Thyroid gland (tissue), 4 donors: ENCODE results near the gene SCGN. TPM values are rescaled to one million over a fixed set of nuclear protein-coding genes. Genes with fewer than 3 reads are reported as not detected.

Experiments
- DNase-seq, 2 donors: peaks; one replicate each; pipeline ENCODE4 v3.0.0-alpha.2; 2019
- H3K27ac ChIP-seq, 3 donors: fragments of 200-600 bp; sonication (generic); 1 replicate in 2 of 3; 2 replicates in 1 of 3; pipeline ENCODE4 v1.5.1; 2016 to 2019; ENCODE audit warnings: mild to moderate bottlenecking in 1 of 3, moderate library complexity in 1 of 3
- H3K27me3 ChIP-seq: fragments of 200-600 bp; sonication (generic); one replicate; pipeline ENCODE4 v1.5.1; 2019
- H3K36me3 ChIP-seq, 2 donors: fragments of 200-600 bp; sonication (generic); one replicate each; pipeline ENCODE4 v1.5.1; 2016 to 2019
- H3K4me1 ChIP-seq, 2 donors: fragments of 200-600 bp; sonication (generic); one replicate each; pipeline ENCODE4 v1.5.1; 2017 to 2019
- H3K4me3 ChIP-seq, 3 donors: fragments of 200-600 bp; sonication (generic); replicated peaks in 1 of 3; 1 replicate in 2 of 3; 2 replicates in 1 of 3; pipeline ENCODE4 v1.5.1; 2016; ENCODE audit warnings: mild to moderate bottlenecking in 1 of 3
- H3K9me3 ChIP-seq: fragments of 200-600 bp; sonication (generic); one replicate; pipeline ENCODE4 v1.5.1; 2017
- POLR2A ChIP-seq, 2 donors: fragments of 450-650 bp; IDR thresholded peaks; one replicate each; pipeline ENCODE4 v1.6.1; 2017; ENCODE audit warnings: antibody characterized with exemption in 2 of 2, mild to moderate bottlenecking in 2 of 2, moderate library complexity in 1 of 2
- WGBS, 2 donors: methylation state at CpG; one replicate each; pipeline ENCODE4 v1.1.5; 2017; 5-methylcytosine and 5-hydroxymethylcytosine counted together
- intact Hi-C: fragments of 100-400 bp; cut with DNase I; formaldehyde crosslinking; loops from one replicate; pipeline ENCODE4 v1.15.1; 2023
- total RNA-seq, 4 donors: library from RNA; depleted of rRNA; stranded (reverse); fragments of >200 nt; gene quantifications; one replicate each; pipeline ENCODE4 v1.2.3, GENCODE V29; 2016
- TF ChIP-seq, protein P1 (sequence below), 6 experiments: fragments of 200-600 bp in 3 of 6; fragments of 450-650 bp in 3 of 6; sonication (generic) in 3 of 6; IDR thresholded peaks; one replicate each; pipeline ENCODE4 v1.5.1; 2016 to 2019; ENCODE audit warnings: antibody characterized with exemption in 6 of 6, mild to moderate bottlenecking in 2 of 6, inconsistent platforms in 1 of 6, moderate library complexity in 1 of 6

SCGN gene
- total RNA-seq, 4 donors from 2014 or later: 1.2 to 6.2 TPM; not detected in 2

DNA sequence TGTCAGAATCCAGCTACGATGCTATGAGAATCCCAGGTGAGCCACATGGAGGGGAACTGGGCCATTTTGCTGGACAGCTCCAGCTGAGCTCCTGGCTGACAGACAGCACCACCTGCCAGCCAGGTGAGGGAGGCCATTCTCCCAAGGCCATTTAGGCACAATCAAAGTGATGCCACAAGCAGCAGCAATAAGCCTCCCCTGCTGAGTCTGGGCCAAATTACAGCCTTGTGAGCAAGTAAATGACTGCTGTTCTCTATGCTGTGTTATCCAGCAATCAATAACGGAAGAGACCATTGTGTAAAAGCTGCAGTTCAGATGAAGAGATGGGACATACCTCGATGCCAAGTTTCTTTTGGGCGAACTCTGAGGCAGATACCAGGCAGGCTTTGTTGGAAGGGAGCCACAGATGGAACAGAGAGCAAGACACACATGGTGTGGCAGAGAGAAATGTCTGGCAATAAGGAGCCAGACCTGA, 14.0 kb upstream of the SCGN start:
- H3K27ac ChIP-seq: no peak overlapping the region
- intact Hi-C loops: no loop called here
- no peaks in the 10 kb centered on the region for H3K27me3 ChIP-seq
- DNase-seq: no peak
- no peaks in the 10 kb centered on the region for H3K9me3 ChIP-seq
- H3K4me3 ChIP-seq: no peak overlapping the region
- no peaks in the 10 kb centered on the region for H3K4me1 ChIP-seq
- TF ChIP-seq, protein P1, sequence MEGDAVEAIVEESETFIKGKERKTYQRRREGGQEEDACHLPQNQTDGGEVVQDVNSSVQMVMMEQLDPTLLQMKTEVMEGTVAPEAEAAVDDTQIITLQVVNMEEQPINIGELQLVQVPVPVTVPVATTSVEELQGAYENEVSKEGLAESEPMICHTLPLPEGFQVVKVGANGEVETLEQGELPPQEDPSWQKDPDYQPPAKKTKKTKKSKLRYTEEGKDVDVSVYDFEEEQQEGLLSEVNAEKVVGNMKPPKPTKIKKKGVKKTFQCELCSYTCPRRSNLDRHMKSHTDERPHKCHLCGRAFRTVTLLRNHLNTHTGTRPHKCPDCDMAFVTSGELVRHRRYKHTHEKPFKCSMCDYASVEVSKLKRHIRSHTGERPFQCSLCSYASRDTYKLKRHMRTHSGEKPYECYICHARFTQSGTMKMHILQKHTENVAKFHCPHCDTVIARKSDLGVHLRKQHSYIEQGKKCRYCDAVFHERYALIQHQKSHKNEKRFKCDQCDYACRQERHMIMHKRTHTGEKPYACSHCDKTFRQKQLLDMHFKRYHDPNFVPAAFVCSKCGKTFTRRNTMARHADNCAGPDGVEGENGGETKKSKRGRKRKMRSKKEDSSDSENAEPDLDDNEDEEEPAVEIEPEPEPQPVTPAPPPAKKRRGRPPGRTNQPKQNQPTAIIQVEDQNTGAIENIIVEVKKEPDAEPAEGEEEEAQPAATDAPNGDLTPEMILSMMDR (IDR thresholded peaks at IDR 0.05): no peak
- no peak for TF ChIP-seq POLR2A (IDR thresholded peaks at IDR 0.05)
- no peaks in the 10 kb centered on the region for H3K36me3 ChIP-seq
- 51 to 63% methylated on average over 4 of the region's 4 CpGs for WGBS, 2 donors

DNA sequence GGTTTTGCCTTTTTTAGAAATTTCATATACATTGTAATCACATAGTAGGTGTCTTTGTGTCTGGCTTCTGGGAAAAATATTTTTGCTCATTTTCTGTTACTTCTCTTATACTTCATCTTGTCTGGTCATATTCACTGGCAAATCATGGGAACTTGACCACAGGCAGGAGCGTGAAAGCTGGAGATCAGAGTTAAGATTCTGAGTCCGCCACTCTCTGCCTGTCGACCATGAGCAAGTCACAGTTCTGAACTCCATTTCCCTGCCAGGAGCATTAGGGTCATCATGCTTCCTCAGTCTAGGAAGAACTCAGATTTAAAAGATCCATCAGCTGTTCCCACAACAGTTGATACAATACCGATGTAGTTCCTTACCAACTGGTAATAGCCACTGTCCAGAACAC, 12.4 kb upstream of the SCGN start:
- 78 to 83% methylated on average over 4 of the region's 4 CpGs for WGBS, 2 donors
- Histone ChIP-seq H3K36me3 (no peaks in the 10 kb centered on the region), H3K4me1 (no peaks in the 10 kb centered on the region), H3K9me3 (no peaks in the 10 kb centered on the region), H3K4me3 (no peak overlapping the region), H3K27ac (no peak overlapping the region), H3K27me3 (no peaks in the 10 kb centered on the region)
- DNase-seq: no peak
- intact Hi-C loops: no loop called here
- TF ChIP-seq, protein P1 (IDR thresholded peaks at IDR 0.05): no peak
- TF ChIP-seq POLR2A (IDR thresholded peaks at IDR 0.05): no peak

DNA sequence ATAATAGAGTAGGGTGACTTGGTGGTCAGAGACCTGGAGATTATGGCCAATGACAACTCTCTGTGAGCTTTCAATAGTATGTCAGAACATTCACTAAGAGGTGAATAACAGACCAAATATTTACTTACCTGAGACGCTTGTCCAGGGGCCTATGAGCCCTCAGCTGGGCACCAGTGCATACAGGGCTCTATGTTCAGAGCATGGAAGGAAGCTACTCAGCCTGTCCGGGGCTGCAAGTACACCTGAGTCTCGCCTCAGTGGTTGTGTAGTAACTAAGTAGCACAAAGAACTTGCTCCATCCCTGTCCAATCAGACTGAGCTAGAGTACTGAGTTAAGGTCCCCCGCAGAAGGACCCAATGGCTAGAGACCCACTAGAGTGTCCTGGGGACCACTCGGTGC, 11.6 kb upstream of the SCGN start:
- WGBS, 2 donors: 35 to 41% methylated on average over 5 of the region's 5 CpGs
- H3K4me3 ChIP-seq: no peak overlapping the region

DNA sequence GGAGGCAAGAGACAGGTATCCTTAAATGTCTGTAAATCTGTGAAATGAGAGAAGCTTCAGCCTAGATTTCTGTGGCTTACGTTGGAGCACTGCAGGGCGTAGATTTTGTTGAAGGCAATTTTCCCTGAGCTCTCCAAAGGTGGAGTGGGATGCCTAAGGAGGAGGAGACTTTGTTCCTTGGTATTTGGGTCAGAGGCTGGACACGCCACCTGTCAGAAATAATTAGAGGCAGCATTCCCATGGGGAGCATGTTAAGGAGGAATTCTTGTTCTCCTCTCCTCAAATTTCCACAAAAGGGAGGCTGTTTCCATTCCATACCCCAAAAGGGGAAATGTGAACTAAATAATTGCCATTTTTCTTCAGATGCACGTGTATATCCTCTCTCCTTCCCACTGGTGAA, 11.1 kb upstream of the SCGN start:
- DNase-seq: no peak
- H3K9me3 ChIP-seq: no peaks in the 10 kb centered on the region
- H3K4me1 ChIP-seq: no peaks in the 10 kb centered on the region
- intact Hi-C loops: no loop called here
- no peak for TF ChIP-seq POLR2A (IDR thresholded peaks at IDR 0.05)
- TF ChIP-seq, protein P1 (IDR thresholded peaks at IDR 0.05): no peak
- H3K36me3 ChIP-seq: no peaks in the 10 kb centered on the region
- no peak overlapping the region for H3K27ac ChIP-seq
- H3K27me3 ChIP-seq: no peaks in the 10 kb centered on the region
- H3K4me3 ChIP-seq: no peak overlapping the region
- WGBS, 2 donors: 53 to 58% methylated on average over 4 of the region's 4 CpGs

More for the DNA sequence above, 11.6 kb upstream of the SCGN start:
- DNase-seq: peak; percentile 12 to 32
- H3K9me3 ChIP-seq: no peaks in the 10 kb centered on the region
- intact Hi-C loops: no loop called here
- H3K36me3 ChIP-seq: no peaks in the 10 kb centered on the region
- H3K27me3 ChIP-seq: no peaks in the 10 kb centered on the region
- H3K4me1 ChIP-seq: no peaks in the 10 kb centered on the region
- TF ChIP-seq, protein P1 (IDR thresholded peaks at IDR 0.05): no peak
- TF ChIP-seq POLR2A (IDR thresholded peaks at IDR 0.05): no peak
- H3K27ac ChIP-seq: no peak overlapping the region

DNA sequence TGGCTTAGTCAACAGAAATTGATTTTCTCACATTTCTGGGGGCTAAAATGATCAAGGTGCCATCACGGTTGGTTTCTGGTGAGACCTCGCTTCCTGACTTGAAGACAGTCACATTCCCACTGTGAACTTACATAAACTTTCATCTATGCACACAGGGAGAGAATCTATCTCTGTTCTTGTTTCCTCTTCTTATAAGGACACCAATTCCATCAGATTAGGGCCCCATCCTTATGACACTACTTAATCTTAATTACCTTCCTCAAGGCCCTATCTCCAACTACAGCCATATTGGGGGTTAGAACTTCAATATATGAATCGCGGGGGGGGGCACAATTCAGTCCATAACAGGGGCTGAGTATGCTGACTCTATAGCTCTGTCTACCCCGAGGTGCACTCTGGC, 10.6 kb upstream of the SCGN start:
- intact Hi-C loops: no loop called here
- TF ChIP-seq POLR2A (IDR thresholded peaks at IDR 0.05): no peak
- TF ChIP-seq, protein P1 (IDR thresholded peaks at IDR 0.05): no peak
- no peak for DNase-seq
- no peaks in the 10 kb centered on the region for H3K27me3 ChIP-seq
- WGBS, 2 donors: 78 to 88% methylated on average over 5 of the region's 5 CpGs
- no peaks in the 10 kb centered on the region for H3K36me3 ChIP-seq
- no peak overlapping the region for H3K4me3 ChIP-seq
- H3K9me3 ChIP-seq: no peaks in the 10 kb centered on the region
- H3K27ac ChIP-seq: no peak overlapping the region
- no peaks in the 10 kb centered on the region for H3K4me1 ChIP-seq
